ENCODE results near the gene C2orf66. TPM values are rescaled to one million over a fixed set of nuclear protein-coding genes. Genes with fewer than 3 reads are reported as not detected.

The C2orf66 gene
- polyA plus RNA-seq, 1 donor from 2014 or later: 1.4 TPM

- no peaks in the 10 kb centered on the region for H3K79me2 ChIP-seq (replicated peaks; ENCODE audit: insufficient read depth, low read length)
- peaks cover 4% of the 10 kb centered on the region for H3K36me3 ChIP-seq (ENCODE audit: insufficient read depth, low read length)
- no peaks in the 10 kb centered on the region for H3K9me2 ChIP-seq (ENCODE audit: insufficient read depth, low read length)
- no peak overlapping the region for H3K9ac ChIP-seq (ENCODE audit: low read length)
- peaks cover 4% of the 10 kb centered on the region for H3F3A ChIP-seq (ENCODE audit: insufficient read depth, low read length, poor library complexity, severe bottlenecking)
- H2AFZ ChIP-seq (ENCODE audit: low read depth, low read length): no peak overlapping the region
- no peak overlapping the region for H3K4me3 ChIP-seq (ENCODE audit: low read length)
- H3K4me2 ChIP-seq (ENCODE audit: low read length): no peak overlapping the region
- no peak for TF ChIP-seq REST (IDR thresholded peaks at IDR 0.05; ENCODE audit: borderline replicate concordance)
- TF ChIP-seq TAF1 (IDR thresholded peaks at IDR 0.05; ENCODE audit: low read depth): no peak
- TF ChIP-seq EZH2 (IDR thresholded peaks at IDR 0.05; ENCODE audit: borderline replicate concordance, insufficient read depth, low read length, poor library complexity, severe bottlenecking): no peak
- TF ChIP-seq SMC3 (conservative IDR thresholded peaks at IDR 0.05; ENCODE audit: poor library complexity): no peak
- TF ChIP-seq EP300 (conservative IDR thresholded peaks at IDR 0.05; ENCODE audit: poor library complexity, severe bottlenecking): no peak
- TF ChIP-seq MXI1 (conservative IDR thresholded peaks at IDR 0.05; ENCODE audit: poor library complexity, severe bottlenecking): no peak
- no peak for TF ChIP-seq RAD21 (conservative IDR thresholded peaks at IDR 0.05)
- no peak for TF ChIP-seq CTCF (IDR thresholded peaks at IDR 0.05; ENCODE audit: poor library complexity, severe bottlenecking)
- no peaks in the 10 kb centered on the region for H3K27me3 ChIP-seq (ENCODE audit: insufficient read depth, low read depth, low read length)
- no peaks in the 10 kb centered on the region for H3K9me3 ChIP-seq (ENCODE audit: low read length)
- H4K20me1 ChIP-seq (ENCODE audit: insufficient read depth): no peaks in the 10 kb centered on the region
- H3K27ac ChIP-seq (ENCODE audit: low read length): no peak overlapping the region
Observed at GRCh38 chr2:196845371-196845770, 36.2 kb upstream of the C2orf66 start.

GRCh38 chr2:196840171-196840570 is 31.0 kb upstream of the C2orf66 start:
- TF ChIP-seq MXI1 (conservative IDR thresholded peaks at IDR 0.05; ENCODE audit: poor library complexity, severe bottlenecking): no peak
- no peak for TF ChIP-seq POLR2AphosphoS5 (IDR thresholded peaks at IDR 0.05)
- TF ChIP-seq EP300 (conservative IDR thresholded peaks at IDR 0.05; ENCODE audit: poor library complexity, severe bottlenecking): no peak
- TF ChIP-seq CTCF (IDR thresholded peaks at IDR 0.05; ENCODE audit: poor library complexity, severe bottlenecking): no peak
- no peak for TF ChIP-seq SMC3 (conservative IDR thresholded peaks at IDR 0.05; ENCODE audit: poor library complexity)
- no peak for TF ChIP-seq EZH2 (IDR thresholded peaks at IDR 0.05; ENCODE audit: borderline replicate concordance, insufficient read depth, low read length, poor library complexity, severe bottlenecking)
- no peak for TF ChIP-seq RAD21 (conservative IDR thresholded peaks at IDR 0.05)
- no peak for TF ChIP-seq REST (IDR thresholded peaks at IDR 0.05; ENCODE audit: borderline replicate concordance)
- TF ChIP-seq TAF1 (IDR thresholded peaks at IDR 0.05; ENCODE audit: low read depth): no peak
- H3F3A ChIP-seq (ENCODE audit: insufficient read depth, low read length, poor library complexity, severe bottlenecking): peaks cover 4% of the 10 kb centered on the region
- no peaks in the 10 kb centered on the region for H3K9me3 ChIP-seq (ENCODE audit: low read length)
- H3K4me2 ChIP-seq (ENCODE audit: low read length): no peak overlapping the region
- H4K20me1 ChIP-seq (ENCODE audit: insufficient read depth): no peaks in the 10 kb centered on the region
- no peak overlapping the region for H3K9ac ChIP-seq (ENCODE audit: low read length)
- peaks cover 7% of the 10 kb centered on the region for H3K36me3 ChIP-seq (ENCODE audit: insufficient read depth, low read length)
- H3K9me2 ChIP-seq (ENCODE audit: insufficient read depth, low read length): no peaks in the 10 kb centered on the region
- no peak overlapping the region for H3K4me3 ChIP-seq (ENCODE audit: low read length)
- no peaks in the 10 kb centered on the region for H3K27me3 ChIP-seq (ENCODE audit: insufficient read depth, low read depth, low read length)
- H3K27ac ChIP-seq (ENCODE audit: low read length): no peak overlapping the region
- no peaks in the 10 kb centered on the region for H3K79me2 ChIP-seq (replicated peaks; ENCODE audit: insufficient read depth, low read length)
- no peak overlapping the region for H2AFZ ChIP-seq (ENCODE audit: low read depth, low read length)

Data from neural cell (in vitro differentiated cells).